GM10248 (cell line): Measurements from ENCODE around the gene PPM1B.

ENCODE experiments used
- CTCF ChIA-PET: fragments of 300-600 bp; sonication (Branson Sonifier 250); formaldehyde crosslinking; extraction: SDS; loops from one replicate; lab custom pipeline; 2021; ENCODE audit warnings: antibody characterized with exemption; lab: Yijun Ruan, JAX
- POLR2A ChIA-PET: fragments of 350-650 bp; sonication (Branson Sonifier 250); formaldehyde crosslinking; extraction: SDS; loops from one replicate; lab custom pipeline; 2020; ENCODE audit warnings: antibody characterized with exemption; lab: Yijun Ruan, JAX
- DNase-seq: peaks from one replicate; pipeline ENCODE4 v3.0.0; 2012; ENCODE audit errors: extremely low spot score
- CTCF ChIP-seq: IDR thresholded peaks from 2 replicates; pipeline ENCODE4 v1.5.1; 2012; ENCODE audit warnings: mild to moderate bottlenecking, low read depth; ENCODE audit errors: extremely low read depth, missing control alignments, control extremely low read depth

Gene PPM1B

GRCh38 chr2:44168681-44169154, at the start of gene PPM1B:
TSS of gene PPM1B (plus strand) at chr2:44168875. CDS start at chr2:44201200, 32,325 bp downstream.
- no peak for TF ChIP-seq CTCF
- CTCF ChIA-PET, result no interaction called here
- POLR2A ChIA-PET, result interaction anchor here (0.6 to 1.5 kb wide), 3 partner anchors 13 to 1417 kb away, joined by 3 to 8 read pairs (median 4); no protein-coding TSS in a partner anchor
- no peak for DNase-seq

- CTCF ChIA-PET, result no interaction called here
- no peak for DNase-seq
- no peak for TF ChIP-seq CTCF
- POLR2A ChIA-PET, result no interaction called here
These were observed 48.8 kb upstream of the PPM1B start for GRCh38 chr2:44119878-44120277.

GRCh38 chr2:44120428-44120827, 48.2 kb upstream of the PPM1B start:
- no peak for DNase-seq
- no peak for TF ChIP-seq CTCF
- CTCF ChIA-PET, result no interaction called here
- POLR2A ChIA-PET, result no interaction called here

GRCh38 chr2:44121899-44122298, 46.8 kb upstream of the PPM1B start:
- no peak for DNase-seq
- no peak for TF ChIP-seq CTCF
- POLR2A ChIA-PET, result no interaction called here
- CTCF ChIA-PET, result no interaction called here

DNA sequence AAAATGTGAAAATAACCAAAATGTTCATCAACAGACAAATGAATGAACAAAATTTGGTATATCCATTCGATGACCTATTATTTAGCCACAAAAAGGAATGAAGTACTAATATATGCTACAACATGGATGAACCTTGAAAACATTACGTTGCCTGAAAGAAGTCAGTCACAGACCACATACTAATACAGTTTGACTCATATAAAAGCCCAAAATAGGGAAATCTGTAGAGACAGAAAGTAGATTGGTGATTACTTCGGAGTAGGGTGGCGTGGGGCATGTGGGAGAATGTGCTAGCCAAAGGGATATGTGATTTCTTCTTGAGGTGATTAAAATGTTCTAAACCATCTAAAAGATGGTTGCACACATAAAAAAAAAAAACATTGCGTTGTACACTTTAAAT, 44.2 kb upstream of the PPM1B start:
- CTCF ChIA-PET, result interaction anchor here (1.2 kb wide), 1 partner anchor 10 kb away, joined by 3 read pairs; no protein-coding TSS in a partner anchor
- POLR2A ChIA-PET, result no interaction called here
- no peak for DNase-seq
- no peak for TF ChIP-seq CTCF

- ChIA-PET CTCF (interaction anchor here (1.2 kb wide), 1 partner anchor 12 kb away, joined by 3 read pairs; no protein-coding TSS in a partner anchor), POLR2A (no interaction called here)
- DNase-seq, result no peak
- no peak for TF ChIP-seq CTCF
These were observed 42.4 kb upstream of the PPM1B start for GRCh38 chr2:44126106-44126797.

DNA sequence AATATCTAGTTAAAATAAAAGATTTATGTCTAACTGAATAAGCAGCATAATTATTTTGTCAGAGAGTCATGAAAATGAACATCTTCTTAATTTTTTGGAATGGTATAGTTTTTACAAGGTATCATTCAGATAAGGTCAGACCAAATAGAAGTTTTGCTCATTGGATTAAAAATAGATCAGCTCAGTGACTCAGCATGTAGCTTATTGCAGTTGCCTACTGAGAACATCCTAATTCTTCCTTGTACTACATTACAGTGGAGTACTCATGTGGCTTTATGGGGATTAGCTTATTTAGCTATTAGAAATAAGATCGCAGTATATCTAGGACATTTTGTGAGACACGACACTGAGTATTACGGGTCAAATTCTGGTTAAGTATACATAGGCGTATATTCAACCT, 38.2 kb upstream of the PPM1B start:
- POLR2A ChIA-PET, result no interaction called here
- no peak for TF ChIP-seq CTCF
- DNase-seq, result no peak
- CTCF ChIA-PET, result no interaction called here
